HL-60 (cell line): ENCODE measurements around the gene NRN1L.

Source experiments
- DNase-seq, 2 experiments: peaks; one replicate each; pipeline ENCODE4 v3.0.0-alpha.2; 2010 to 2020; ENCODE audit warnings: low read depth in 1 of 2, low spot score in 1 of 2
- H3K27ac ChIP-seq: fragments of 250-450 bp; sonication (Bioruptor Pico); replicated peaks from 2 replicates; pipeline ENCODE4 v1.5.1; 2020; ENCODE audit warnings: mild to moderate bottlenecking, moderate library complexity
- H3K27me3 ChIP-seq: fragments of 250-450 bp; sonication (Bioruptor Pico); 2 replicates; pipeline ENCODE4 v1.5.1; 2021; ENCODE audit warnings: mild to moderate bottlenecking, moderate library complexity; ENCODE audit not compliant: insufficient read depth, poor library complexity, severe bottlenecking
- H3K4me3 ChIP-seq: replicated peaks from 2 replicates; pipeline ENCODE4 v1.5.1; 2011; ENCODE audit warnings: mild to moderate bottlenecking, control low read depth, low read length; ENCODE audit not compliant: insufficient read depth
- GABPA ChIP-seq: IDR thresholded peaks from 2 replicates; pipeline ENCODE4 v1.6.1; 2012; ENCODE audit warnings: low read depth
- POLR2AphosphoS5 ChIP-seq: IDR thresholded peaks from 2 replicates; pipeline ENCODE4 v1.6.1; 2012; ENCODE audit warnings: low read depth
- SPI1 ChIP-seq: IDR thresholded peaks from 2 replicates; pipeline ENCODE4 v1.6.1; 2012; ENCODE audit warnings: low read depth, mild to moderate bottlenecking, borderline replicate concordance
- TF ChIP-seq, protein P1 (sequence below): IDR thresholded peaks from one replicate; pipeline ENCODE4 v1.5.1; 2011; ENCODE audit warnings: low read length, control low read depth, inconsistent platforms; ENCODE audit not compliant: insufficient read depth
- TF ChIP-seq, protein P2 (sequence below): IDR thresholded peaks from 2 replicates; pipeline ENCODE4 v1.6.1; 2012; ENCODE audit warnings: low read depth; ENCODE audit not compliant: insufficient replicate concordance

The NRN1L gene

DNA sequence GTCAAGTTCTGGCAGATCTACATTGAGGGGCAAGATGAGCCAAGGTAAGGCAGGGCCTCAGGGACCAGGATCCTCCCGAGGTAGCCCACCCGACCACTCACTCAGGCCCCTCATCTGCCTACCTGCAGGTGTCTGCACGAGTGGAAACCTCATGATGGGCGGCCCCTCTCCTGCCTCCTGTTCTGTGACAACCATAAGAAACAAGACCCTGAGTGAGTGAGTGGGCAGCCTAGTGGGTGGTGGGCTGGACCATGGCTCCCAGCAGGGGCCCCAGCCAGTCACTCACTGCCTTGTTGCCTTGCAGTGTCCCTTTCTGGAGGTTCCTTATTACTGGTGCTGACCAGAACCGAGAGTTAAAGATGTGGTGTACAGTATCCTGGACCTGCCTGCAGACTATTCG is 6.5 kb upstream of the NRN1L start:
- DNase-seq: no peak
- TF ChIP-seq, protein P1, sequence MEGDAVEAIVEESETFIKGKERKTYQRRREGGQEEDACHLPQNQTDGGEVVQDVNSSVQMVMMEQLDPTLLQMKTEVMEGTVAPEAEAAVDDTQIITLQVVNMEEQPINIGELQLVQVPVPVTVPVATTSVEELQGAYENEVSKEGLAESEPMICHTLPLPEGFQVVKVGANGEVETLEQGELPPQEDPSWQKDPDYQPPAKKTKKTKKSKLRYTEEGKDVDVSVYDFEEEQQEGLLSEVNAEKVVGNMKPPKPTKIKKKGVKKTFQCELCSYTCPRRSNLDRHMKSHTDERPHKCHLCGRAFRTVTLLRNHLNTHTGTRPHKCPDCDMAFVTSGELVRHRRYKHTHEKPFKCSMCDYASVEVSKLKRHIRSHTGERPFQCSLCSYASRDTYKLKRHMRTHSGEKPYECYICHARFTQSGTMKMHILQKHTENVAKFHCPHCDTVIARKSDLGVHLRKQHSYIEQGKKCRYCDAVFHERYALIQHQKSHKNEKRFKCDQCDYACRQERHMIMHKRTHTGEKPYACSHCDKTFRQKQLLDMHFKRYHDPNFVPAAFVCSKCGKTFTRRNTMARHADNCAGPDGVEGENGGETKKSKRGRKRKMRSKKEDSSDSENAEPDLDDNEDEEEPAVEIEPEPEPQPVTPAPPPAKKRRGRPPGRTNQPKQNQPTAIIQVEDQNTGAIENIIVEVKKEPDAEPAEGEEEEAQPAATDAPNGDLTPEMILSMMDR: no peak
- TF ChIP-seq GABPA: no peak
- no peak for TF ChIP-seq POLR2AphosphoS5
- TF ChIP-seq SPI1: no peak
- TF ChIP-seq, protein P2, sequence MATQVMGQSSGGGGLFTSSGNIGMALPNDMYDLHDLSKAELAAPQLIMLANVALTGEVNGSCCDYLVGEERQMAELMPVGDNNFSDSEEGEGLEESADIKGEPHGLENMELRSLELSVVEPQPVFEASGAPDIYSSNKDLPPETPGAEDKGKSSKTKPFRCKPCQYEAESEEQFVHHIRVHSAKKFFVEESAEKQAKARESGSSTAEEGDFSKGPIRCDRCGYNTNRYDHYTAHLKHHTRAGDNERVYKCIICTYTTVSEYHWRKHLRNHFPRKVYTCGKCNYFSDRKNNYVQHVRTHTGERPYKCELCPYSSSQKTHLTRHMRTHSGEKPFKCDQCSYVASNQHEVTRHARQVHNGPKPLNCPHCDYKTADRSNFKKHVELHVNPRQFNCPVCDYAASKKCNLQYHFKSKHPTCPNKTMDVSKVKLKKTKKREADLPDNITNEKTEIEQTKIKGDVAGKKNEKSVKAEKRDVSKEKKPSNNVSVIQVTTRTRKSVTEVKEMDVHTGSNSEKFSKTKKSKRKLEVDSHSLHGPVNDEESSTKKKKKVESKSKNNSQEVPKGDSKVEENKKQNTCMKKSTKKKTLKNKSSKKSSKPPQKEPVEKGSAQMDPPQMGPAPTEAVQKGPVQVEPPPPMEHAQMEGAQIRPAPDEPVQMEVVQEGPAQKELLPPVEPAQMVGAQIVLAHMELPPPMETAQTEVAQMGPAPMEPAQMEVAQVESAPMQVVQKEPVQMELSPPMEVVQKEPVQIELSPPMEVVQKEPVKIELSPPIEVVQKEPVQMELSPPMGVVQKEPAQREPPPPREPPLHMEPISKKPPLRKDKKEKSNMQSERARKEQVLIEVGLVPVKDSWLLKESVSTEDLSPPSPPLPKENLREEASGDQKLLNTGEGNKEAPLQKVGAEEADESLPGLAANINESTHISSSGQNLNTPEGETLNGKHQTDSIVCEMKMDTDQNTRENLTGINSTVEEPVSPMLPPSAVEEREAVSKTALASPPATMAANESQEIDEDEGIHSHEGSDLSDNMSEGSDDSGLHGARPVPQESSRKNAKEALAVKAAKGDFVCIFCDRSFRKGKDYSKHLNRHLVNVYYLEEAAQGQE: no peak
- H3K27me3 ChIP-seq: no peaks in the 10 kb centered on the region
- no peak overlapping the region for H3K27ac ChIP-seq
- no peak overlapping the region for H3K4me3 ChIP-seq

DNA sequence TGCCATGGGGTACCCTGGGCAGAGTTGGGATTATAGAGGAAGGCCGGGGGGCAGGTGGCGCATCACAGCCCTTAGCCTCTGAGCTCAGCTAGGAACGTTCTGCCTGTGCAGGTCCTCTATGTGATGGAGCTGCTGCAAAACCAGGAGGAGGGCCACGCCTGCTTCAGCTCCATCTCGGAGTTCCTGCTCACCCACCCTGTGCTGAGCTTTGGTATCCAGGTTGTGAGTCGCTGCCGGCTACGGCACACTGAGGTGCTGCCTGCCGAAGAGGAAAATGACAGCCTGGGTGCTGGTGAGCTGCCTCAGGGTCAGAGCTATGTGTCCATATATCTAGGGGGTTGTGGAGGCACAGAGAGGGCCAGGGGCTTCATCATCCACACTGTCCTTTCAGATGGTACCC is 5.8 kb upstream of the NRN1L start:
- Histone ChIP-seq H3K27ac (no peak overlapping the region), H3K4me3 (no peak overlapping the region), H3K27me3 (no peaks in the 10 kb centered on the region)
- no peak for DNase-seq
- TF ChIP-seq, protein P1: no peak
- TF ChIP-seq SPI1: no peak
- TF ChIP-seq, protein P2: no peak
- no peak for TF ChIP-seq GABPA
- no peak for TF ChIP-seq POLR2AphosphoS5

DNA sequence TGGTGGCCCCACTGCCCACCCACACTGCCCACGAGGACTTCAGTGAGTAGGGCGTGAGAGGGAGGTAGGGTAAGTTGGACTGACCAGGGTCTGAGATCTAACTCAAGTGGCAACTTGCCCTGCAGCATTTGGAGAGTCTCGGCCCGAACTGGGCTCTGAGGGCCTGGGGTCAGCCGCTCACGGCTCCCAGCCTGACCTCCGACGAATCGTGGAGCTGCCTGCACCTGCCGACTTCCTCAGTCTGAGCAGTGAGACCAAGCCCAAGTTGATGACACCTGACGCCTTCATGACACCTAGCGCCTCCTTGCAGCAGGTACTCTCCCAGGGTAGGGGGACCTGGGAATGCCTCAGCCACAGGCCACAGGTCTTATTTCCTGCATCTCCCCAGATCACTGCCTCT is 5.2 kb upstream of the NRN1L start:
- Histone ChIP-seq H3K27ac (no peak overlapping the region), H3K4me3 (no peak overlapping the region), H3K27me3 (no peaks in the 10 kb centered on the region)
- TF ChIP-seq, protein P2: no peak
- TF ChIP-seq GABPA (no peak), SPI1 (no peak), POLR2AphosphoS5 (no peak)
- TF ChIP-seq, protein P1: no peak
- DNase-seq: no peak
